DND-41 (cell line): ENCODE measurements around the gene LYRM4.

ENCODE experiments used
- ATAC-seq: fragments of 200-7000 bp; cut with Tn5 transposase; 3 replicates; pipeline ENCODE4 v1.9.1; 2021; ENCODE audit warnings: low read depth; ENCODE audit not compliant: insufficient read depth
- DNase-seq: peaks from one replicate; pipeline ENCODE4 v3.0.0-alpha.2; 2020
- H2AFZ ChIP-seq: 2 replicates; pipeline ENCODE4 v1.6.0; 2012; ENCODE audit warnings: low read depth, low read length
- H3K27ac ChIP-seq: 2 replicates; pipeline ENCODE4 v1.5.1; 2012; ENCODE audit warnings: low read length, inconsistent platforms
- H3K27me3 ChIP-seq: fragments of 200-600 bp; sonication (generic); 2 replicates; pipeline ENCODE4 v1.6.0; 2012; ENCODE audit warnings: low read length, mild to moderate bottlenecking, inconsistent platforms; ENCODE audit not compliant: insufficient read depth, poor library complexity
- H3K36me3 ChIP-seq: 2 replicates; pipeline ENCODE4 v1.5.1; 2012; ENCODE audit warnings: low read length, inconsistent platforms; ENCODE audit not compliant: insufficient read depth
- H3K4me1 ChIP-seq: 2 replicates; pipeline ENCODE4 v1.5.1; 2012; ENCODE audit warnings: mild to moderate bottlenecking, low read length; ENCODE audit not compliant: insufficient read depth
- H3K4me2 ChIP-seq: 2 replicates; pipeline ENCODE4 v1.6.0; 2012; ENCODE audit warnings: mild to moderate bottlenecking, moderate library complexity, low read length, inconsistent platforms; ENCODE audit not compliant: insufficient read depth
- H3K4me3 ChIP-seq, 2 experiments: fragments of 200-600 bp in 1 of 2; shearing (Covaris generic) in 1 of 2; 2 replicates each; pipeline ENCODE4 v1.5.1; 2012 to 2016; ENCODE audit warnings: inconsistent platforms in 2 of 2, low read length in 2 of 2, mild to moderate bottlenecking in 2 of 2, low read depth in 1 of 2, moderate library complexity in 1 of 2
- H3K79me2 ChIP-seq: 2 replicates; pipeline ENCODE4 v1.6.0; 2012; ENCODE audit warnings: low read length, inconsistent platforms; ENCODE audit not compliant: insufficient read depth
- H3K9ac ChIP-seq: 2 replicates; pipeline ENCODE4 v1.6.0; 2012; ENCODE audit warnings: low read depth, mild to moderate bottlenecking, inconsistent platforms, low read length, moderate library complexity
- H3K9me3 ChIP-seq: 2 replicates; pipeline ENCODE4 v1.5.1; 2012; ENCODE audit warnings: low read length, moderate library complexity, mild to moderate bottlenecking, inconsistent platforms; ENCODE audit not compliant: insufficient read depth, severe bottlenecking
- H4K20me1 ChIP-seq: 2 replicates; pipeline ENCODE4 v1.6.0; 2012; ENCODE audit warnings: low read length; ENCODE audit not compliant: insufficient read depth
- CTCF ChIP-seq: IDR thresholded peaks from 2 replicates; pipeline ENCODE4 v1.5.1; 2012; ENCODE audit warnings: borderline replicate concordance, low read length, moderate library complexity, mild to moderate bottlenecking; ENCODE audit not compliant: poor library complexity, severe bottlenecking; ENCODE audit errors: extremely low read depth
- EZH2 ChIP-seq: IDR thresholded peaks from 3 replicates; pipeline ENCODE4 v1.6.1; 2012; ENCODE audit warnings: borderline replicate concordance, low read depth, mild to moderate bottlenecking, moderate library complexity, low read length, inconsistent platforms; ENCODE audit not compliant: severe bottlenecking

LYRM4 gene

GRCh38 chr6:5146398-5146797 is 114.4 kb downstream of the LYRM4 start:
- Histone ChIP-seq H3K27me3 (no peaks in the 10 kb centered on the region), H3K27ac (no peak overlapping the region), H3K9ac (no peak overlapping the region), H3K4me3 (no peak overlapping the region), H3K36me3 (0 out of 2 replicates have a peak, but pooled peaks cover 3% of the 10 kb centered on the region), H3K4me2 (no peak overlapping the region), H4K20me1 (peaks cover 42% of the 10 kb centered on the region), H2AFZ (no peak overlapping the region), H3K79me2 (no peaks in the 10 kb centered on the region), H3K4me1 (no peaks in the 10 kb centered on the region), H3K9me3 (no peaks in the 10 kb centered on the region)
- DNase-seq, result no peak
- TF ChIP-seq CTCF, result no peak
- TF ChIP-seq EZH2, result no peak
- no peak for ATAC-seq

- Histone ChIP-seq H3K4me2 (no peak overlapping the region), H3K36me3 (0 out of 2 replicates have a peak, but pooled peaks cover 3% of the 10 kb centered on the region), H4K20me1 (peaks cover 25% of the 10 kb centered on the region), H3K9ac (no peak overlapping the region), H3K27me3 (no peaks in the 10 kb centered on the region), H3K9me3 (no peaks in the 10 kb centered on the region), H3K4me1 (no peaks in the 10 kb centered on the region), H2AFZ (no peak overlapping the region), H3K4me3 (no peak overlapping the region), H3K79me2 (no peaks in the 10 kb centered on the region), H3K27ac (no peak overlapping the region)
- peak; percentile 78 for DNase-seq
- peak; percentile 88 for TF ChIP-seq CTCF
- TF ChIP-seq EZH2, result no peak
- ATAC-seq, result peak; percentile 90
Measured at GRCh38 chr6:5143634-5144311, 117.0 kb downstream of the LYRM4 start.

GRCh38 chr6:5142915-5143314 is 117.8 kb downstream of the LYRM4 start:
- no peaks in the 10 kb centered on the region for H3K4me1 ChIP-seq
- TF ChIP-seq EZH2, result no peak
- no peak for TF ChIP-seq CTCF
- no peaks in the 10 kb centered on the region for H3K9me3 ChIP-seq
- H3K9ac ChIP-seq, result no peak overlapping the region
- no peak overlapping the region for H3K4me3 ChIP-seq
- no peak overlapping the region for H3K27ac ChIP-seq
- DNase-seq (no peak), ATAC-seq (no peak)
- no peak overlapping the region for H2AFZ ChIP-seq
- H3K79me2 ChIP-seq, result no peaks in the 10 kb centered on the region
- H3K27me3 ChIP-seq, result no peaks in the 10 kb centered on the region
- H3K36me3 ChIP-seq, result 0 out of 2 replicates have a peak, but pooled peaks cover 3% of the 10 kb centered on the region
- H3K4me2 ChIP-seq, result no peak overlapping the region
- peaks cover 25% of the 10 kb centered on the region for H4K20me1 ChIP-seq

- peaks cover 25% of the 10 kb centered on the region for H4K20me1 ChIP-seq
- H2AFZ ChIP-seq, result no peak overlapping the region
- no peak overlapping the region for H3K4me3 ChIP-seq
- ATAC-seq (no peak), DNase-seq (no peak)
- no peaks in the 10 kb centered on the region for H3K79me2 ChIP-seq
- TF ChIP-seq EZH2 (no peak), CTCF (no peak)
- H3K4me2 ChIP-seq, result no peak overlapping the region
- no peaks in the 10 kb centered on the region for H3K4me1 ChIP-seq
- no peaks in the 10 kb centered on the region for H3K27me3 ChIP-seq
- 0 out of 2 replicates have a peak, but pooled peaks cover 3% of the 10 kb centered on the region for H3K36me3 ChIP-seq
- no peaks in the 10 kb centered on the region for H3K9me3 ChIP-seq
- H3K9ac ChIP-seq, result no peak overlapping the region
- H3K27ac ChIP-seq, result no peak overlapping the region
Measured at GRCh38 chr6:5142131-5142530, 118.6 kb downstream of the LYRM4 start.
